Muscle layer of colon (tissue), 2 donors: Measurements from ENCODE around the gene CCDC87.

Experiments used
- H3K27ac ChIP-seq: one replicate; pipeline ENCODE4 v1.7.0; 2013; ENCODE audit warnings: low read depth, mild to moderate bottlenecking, low read length, moderate library complexity
- H3K27me3 ChIP-seq, 2 donors: one replicate each; pipeline ENCODE4 v1.7.0; 2013; ENCODE audit warnings: low read length in 2 of 2, mild to moderate bottlenecking in 2 of 2; ENCODE audit not compliant: insufficient read depth in 2 of 2, control insufficient read depth in 1 of 2
- H3K36me3 ChIP-seq: one replicate; pipeline ENCODE4 v1.7.0; 2013; ENCODE audit warnings: mild to moderate bottlenecking, low read length; ENCODE audit not compliant: insufficient read depth
- H3K4me1 ChIP-seq: one replicate; pipeline ENCODE4 v1.7.0; 2013; ENCODE audit warnings: mild to moderate bottlenecking, low read length; ENCODE audit not compliant: insufficient read depth
- H3K4me3 ChIP-seq, 2 donors: one replicate each; pipeline ENCODE4 v1.7.0; 2013; ENCODE audit warnings: low read length in 2 of 2, low read depth in 1 of 2, mild to moderate bottlenecking in 1 of 2, moderate library complexity in 1 of 2
- H3K9ac ChIP-seq: one replicate; pipeline ENCODE4 v1.7.0; 2013; ENCODE audit warnings: low read length
- H3K9me3 ChIP-seq: one replicate; pipeline ENCODE4 v1.7.0; 2013; ENCODE audit warnings: mild to moderate bottlenecking, low read length
- donor health status: abdominal sarcoma.
- donor health status: Adenocarcinoma of cecum.

The CCDC87 gene

GRCh38 chr11:66559866-66560676, 32.8 kb downstream of the CCDC87 start:
- Histone ChIP-seq H3K4me3 (no peak overlapping the region), H3K4me1 (peaks cover 4% of the 10 kb centered on the region), H3K27me3 (no peaks in the 10 kb centered on the region), H3K36me3 (no peaks in the 10 kb centered on the region), H3K9me3 (no peaks in the 10 kb centered on the region), H3K27ac (no peak overlapping the region), H3K9ac (no peak overlapping the region)

- Histone ChIP-seq H3K27me3 (no peaks in the 10 kb centered on the region), H3K4me3 (no peak overlapping the region), H3K27ac (no peak overlapping the region), H3K9ac (no peak overlapping the region), H3K4me1 (peaks cover 4% of the 10 kb centered on the region), H3K36me3 (no peaks in the 10 kb centered on the region), H3K9me3 (no peaks in the 10 kb centered on the region)
Observed at GRCh38 chr11:66559142-66559865, 33.6 kb downstream of the CCDC87 start.

GRCh38 chr11:66557733-66558326, 35.0 kb downstream of the CCDC87 start:
- Histone ChIP-seq H3K9ac (no peak overlapping the region), H3K27ac (no peak overlapping the region), H3K4me3 (no peak overlapping the region), H3K27me3 (no peaks in the 10 kb centered on the region), H3K9me3 (no peaks in the 10 kb centered on the region), H3K4me1 (peaks cover 4% of the 10 kb centered on the region), H3K36me3 (no peaks in the 10 kb centered on the region)

GRCh38 chr11:66556086-66556485, 36.8 kb downstream of the CCDC87 start:
- H3K27ac ChIP-seq = no peak overlapping the region
- peaks cover 4% of the 10 kb centered on the region for H3K4me1 ChIP-seq
- no peak overlapping the region for H3K9ac ChIP-seq

GRCh38 chr11:66555416-66555815, 37.4 kb downstream of the CCDC87 start:
- H3K36me3 ChIP-seq = no peaks in the 10 kb centered on the region
- no peak overlapping the region for H3K9ac ChIP-seq
- no peaks in the 10 kb centered on the region for H3K9me3 ChIP-seq

More at GRCh38 chr11:66556086-66556485, 36.8 kb downstream of the CCDC87 start:
- Histone ChIP-seq H3K27me3 (no peaks in the 10 kb centered on the region), H3K4me3 (no peak overlapping the region), H3K36me3 (no peaks in the 10 kb centered on the region), H3K9me3 (no peaks in the 10 kb centered on the region)

GRCh38 chr11:66554602-66555001, 38.3 kb downstream of the CCDC87 start:
- no peak overlapping the region for H3K4me3 ChIP-seq
- H3K36me3 ChIP-seq = no peaks in the 10 kb centered on the region
- H3K9me3 ChIP-seq = no peaks in the 10 kb centered on the region
- H3K27ac ChIP-seq = no peak overlapping the region
- no peaks in the 10 kb centered on the region for H3K27me3 ChIP-seq
- no peak overlapping the region for H3K9ac ChIP-seq
- H3K4me1 ChIP-seq = peaks cover 4% of the 10 kb centered on the region

More at GRCh38 chr11:66555416-66555815, 37.4 kb downstream of the CCDC87 start:
- no peaks in the 10 kb centered on the region for H3K27me3 ChIP-seq
- no peak overlapping the region for H3K27ac ChIP-seq
- peaks cover 4% of the 10 kb centered on the region for H3K4me1 ChIP-seq
- no peak overlapping the region for H3K4me3 ChIP-seq

GRCh38 chr11:66550887-66551286, 42.0 kb downstream of the CCDC87 start:
- Histone ChIP-seq H3K9ac (no peak overlapping the region), H3K27me3 (no peaks in the 10 kb centered on the region), H3K27ac (no peak overlapping the region), H3K9me3 (no peaks in the 10 kb centered on the region), H3K36me3 (no peaks in the 10 kb centered on the region), H3K4me3 (no peak overlapping the region), H3K4me1 (no peaks in the 10 kb centered on the region)

GRCh38 chr11:66549696-66550095, 43.2 kb downstream of the CCDC87 start:
- Histone ChIP-seq H3K36me3 (no peaks in the 10 kb centered on the region), H3K4me3 (no peak overlapping the region), H3K4me1 (peaks cover 7% of the 10 kb centered on the region), H3K9me3 (no peaks in the 10 kb centered on the region), H3K27me3 (no peaks in the 10 kb centered on the region), H3K9ac (no peak overlapping the region), H3K27ac (no peak overlapping the region)

- H3K36me3 ChIP-seq = no peaks in the 10 kb centered on the region
- H3K9me3 ChIP-seq = no peaks in the 10 kb centered on the region
- no peak overlapping the region for H3K9ac ChIP-seq
- no peak overlapping the region for H3K4me3 ChIP-seq
- H3K27me3 ChIP-seq = no peaks in the 10 kb centered on the region
- H3K27ac ChIP-seq = no peak overlapping the region
- peaks cover 10% of the 10 kb centered on the region for H3K4me1 ChIP-seq
Observed at GRCh38 chr11:66548774-66549630, 43.9 kb downstream of the CCDC87 start.

GRCh38 chr11:66548041-66548440, 44.8 kb downstream of the CCDC87 start:
- Histone ChIP-seq H3K9me3 (no peaks in the 10 kb centered on the region), H3K9ac (no peak overlapping the region), H3K27me3 (no peaks in the 10 kb centered on the region), H3K4me1 (peaks cover 16% of the 10 kb centered on the region), H3K4me3 (no peak overlapping the region), H3K27ac (no peak overlapping the region), H3K36me3 (no peaks in the 10 kb centered on the region)

GRCh38 chr11:66547662-66548009, 45.2 kb downstream of the CCDC87 start:
- H3K4me3 ChIP-seq = no peak overlapping the region
- peaks cover 16% of the 10 kb centered on the region for H3K4me1 ChIP-seq
- no peaks in the 10 kb centered on the region for H3K9me3 ChIP-seq
- peaks cover 3% of the 10 kb centered on the region for H3K36me3 ChIP-seq
- H3K27me3 ChIP-seq = no peaks in the 10 kb centered on the region
- no peak overlapping the region for H3K27ac ChIP-seq
- H3K9ac ChIP-seq = no peak overlapping the region
